GM21529 (cell line): ENCODE measurements around the gene PRPF6.

ENCODE experiments used
- ATAC-seq: cut with Tn5 transposase; IDR thresholded peaks from one replicate; pipeline ENCODE4 v1.9.1; 2021; ENCODE audit not compliant: unreplicated experiment

Gene PRPF6

GRCh38 chr20:64033981-64034493, 53.1 kb downstream of the PRPF6 start:
- ATAC-seq = no peak

- ATAC-seq = no peak
Measured at GRCh38 chr20:64035066-64035932, 54.4 kb downstream of the PRPF6 start.

GRCh38 chr20:64035933-64036345, 55.0 kb downstream of the PRPF6 start, which contains the start of gene C20orf204:
TSS of gene C20orf204 (plus strand) at chr20:64036182. CDS start at chr20:64036324, 142 bp downstream.
- no peak for ATAC-seq

- no peak for ATAC-seq
Measured at GRCh38 chr20:64036346-64037198, 55.6 kb downstream of the PRPF6 start.

- ATAC-seq = no peak
Measured at GRCh38 chr20:64037199-64037497, 56.2 kb downstream of the PRPF6 start.

GRCh38 chr20:64037498-64038213, 56.7 kb downstream of the PRPF6 start:
- ATAC-seq = no peak

- ATAC-seq = peak; percentile 36
Measured at GRCh38 chr20:64038224-64038564, 57.3 kb downstream of the PRPF6 start.

GRCh38 chr20:64038565-64039292, 57.8 kb downstream of the PRPF6 start:
- ATAC-seq = peak; percentile 48

- no peak for ATAC-seq
Measured at GRCh38 chr20:64039293-64040160, 58.6 kb downstream of the PRPF6 start.

- ATAC-seq = no peak
Measured at GRCh38 chr20:64040231-64041039, 59.5 kb downstream of the PRPF6 start.

- no peak for ATAC-seq
Measured at GRCh38 chr20:64041040-64041780, 60.3 kb downstream of the PRPF6 start.

- ATAC-seq = no peak
Measured at GRCh38 chr20:64041781-64042053, 60.8 kb downstream of the PRPF6 start.

GRCh38 chr20:64042054-64042781, 61.3 kb downstream of the PRPF6 start:
- ATAC-seq = no peak

GRCh38 chr20:64043768-64044167, 62.8 kb downstream of the PRPF6 start:
- ATAC-seq = no peak

- no peak for ATAC-seq
Measured at GRCh38 chr20:64044484-64045247, 63.7 kb downstream of the PRPF6 start.

GRCh38 chr20:64045346-64046011, 64.5 kb downstream of the PRPF6 start:
- ATAC-seq = no peak

GRCh38 chr20:64047046-64047389, 66.1 kb downstream of the PRPF6 start:
- ATAC-seq = no peak
